ENCODE measurements around the gene FOXJ3. TPM values are rescaled to one million over a fixed set of nuclear protein-coding genes. Genes with fewer than 3 reads are reported as not detected.

Gene FOXJ3
- total and polyA plus RNA-seq, 2 of the 8 experiments (the other 6 are each of a cell fraction or from before 2014, with no cell fraction given) = 48.6 to 51.9 TPM

DNA sequence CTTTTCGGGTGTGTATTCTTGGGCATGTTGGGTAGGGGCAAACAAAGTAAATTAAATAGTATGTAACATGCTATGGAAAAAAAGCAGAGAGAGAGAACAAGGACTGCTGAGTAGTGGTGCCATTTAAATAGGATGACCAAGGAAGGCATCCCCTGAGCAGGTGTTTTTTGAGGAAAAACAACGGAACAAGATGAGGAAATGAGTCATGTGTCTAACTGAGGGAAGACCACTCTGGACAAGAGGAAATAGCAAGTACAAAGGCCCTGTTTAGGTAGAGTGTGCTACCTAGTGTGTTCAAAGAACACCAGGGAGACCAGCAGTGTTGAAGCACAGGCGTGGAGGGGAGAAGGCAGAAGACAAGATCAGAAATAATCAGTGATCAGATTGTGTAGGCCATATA is 150.4 kb downstream of the FOXJ3 start:
- H2BK20ac ChIP-seq (ENCODE audit: low read length) = no peak overlapping the region
- no peak overlapping the region for H3K14ac ChIP-seq (ENCODE audit: insufficient read length)
- H3K23ac ChIP-seq (ENCODE audit: insufficient read length) = no peak overlapping the region
- H3K4ac ChIP-seq (replicated peaks; ENCODE audit: insufficient read length, low read depth, low read length) = no peak overlapping the region
- H3K23me2 ChIP-seq (ENCODE audit: low read depth, low read length) = no peaks in the 10 kb centered on the region; the same call in 1 of the 2 replicates
- H2AFZ ChIP-seq (ENCODE audit: low read length) = no peak overlapping the region
- H3K9ac ChIP-seq (replicated peaks in 1 of 4; ENCODE audit: extremely low read depth in 1 of 4, low read depth in 3 of 4, low read length in 3 of 4) = no peak overlapping the region
- DNase-seq (ENCODE audit: low read depth in 1 of 2, low spot score in 2 of 2) (no peak), FAIRE-seq (no peak)
- CTCF ChIA-PET (ENCODE audit: partially characterized antibody) = interaction anchor here (0.6 kb wide), 2 partner anchors 11 to 45 kb away, joined by 3 to 4 read pairs; no protein-coding TSS in a partner anchor
- H4K91ac ChIP-seq (replicated peaks; ENCODE audit: insufficient read length, low read length) = no peak overlapping the region
- no peak overlapping the region for H2BK5ac ChIP-seq (ENCODE audit: low read depth, low read length)
- TF ChIP-seq RNF2 (IDR thresholded peaks at IDR 0.05; ENCODE audit: borderline replicate concordance, low read depth, low read length, missing control alignments, poor library complexity, severe bottlenecking) (no peak), TAF7 (optimal IDR thresholded peaks at IDR 0.05; ENCODE audit: borderline replicate concordance, low read depth, low read length) (no peak), YY1 (IDR thresholded peaks at IDR 0.05; ENCODE audit: low read depth, low read length) (no peak), SUZ12 (IDR thresholded peaks at IDR 0.05; ENCODE audit: low read length) (no peak), EP300 (IDR thresholded peaks at IDR 0.05; ENCODE audit: borderline replicate concordance in 1 of 2, low read depth in 2 of 2, low read length in 2 of 2) (no peak), KDM5A (IDR thresholded peaks at IDR 0.05; ENCODE audit: low read length) (no peak), SIN3A (conservative IDR thresholded peaks at IDR 0.05 in 1 of 2, IDR thresholded peaks at IDR 0.05 in 1 of 2; ENCODE audit: low read depth in 1 of 2, low read length in 2 of 2) (no peak), ATF2 (IDR thresholded peaks at IDR 0.05; ENCODE audit: low read length) (no peak)
- H2BK120ac ChIP-seq (replicated peaks; ENCODE audit: low read depth, low read length) = no peak overlapping the region
- H2BK15ac ChIP-seq (ENCODE audit: low read length) = no peak overlapping the region
- H2BK12ac ChIP-seq (ENCODE audit: low read depth, low read length) = no peak overlapping the region
- H4K5ac ChIP-seq (ENCODE audit: insufficient read length, low read depth, low read length) = no peak overlapping the region
- H3K4me2 ChIP-seq (ENCODE audit: insufficient read depth in 1 of 2, low read depth in 2 of 2, low read length in 2 of 2) = no peak overlapping the region
- 91% methylated on average over 3 of the region's 3 CpGs; no CpG with 5 or more reads in 1 of the 2 experiments for WGBS, 2 experiments (ENCODE audit: extremely low coverage in 1 of 2, insufficient coverage in 1 of 2, insufficient read length in 1 of 2, insufficient replicate concordance in 2 of 2, low coverage in 1 of 2, low lambda C conversion rate in 2 of 2, missing lambda C conversion rate in 1 of 2)
- no peaks in the 10 kb centered on the region for H3K79me2 ChIP-seq (ENCODE audit: control insufficient read depth in 1 of 2, insufficient read depth in 2 of 2, low read length in 2 of 2)
- no peaks in the 10 kb centered on the region for H3K9me3 ChIP-seq (ENCODE audit: insufficient read depth in 2 of 2, low read depth in 1 of 2, low read length in 1 of 2)
- H4K8ac ChIP-seq (ENCODE audit: extremely low read depth, insufficient read depth, low read length) = no peak overlapping the region
- H2AK5ac ChIP-seq (ENCODE audit: low read depth, low read length) = no peak overlapping the region
- H3K27ac ChIP-seq (ENCODE audit: low read depth, low read length) = no peak overlapping the region
- H3K4me1 ChIP-seq (replicated peaks in 1 of 4; ENCODE audit: control insufficient read depth in 3 of 4, insufficient read depth in 4 of 4, low read length in 3 of 4) = no peaks in the 10 kb centered on the region
- no peaks in the 10 kb centered on the region for H4K20me1 ChIP-seq (replicated peaks in 1 of 2; ENCODE audit: control insufficient read depth in 1 of 2, insufficient read depth in 2 of 2, low read length in 2 of 2)
- H3K4me3 ChIP-seq (ENCODE audit: extremely low read depth in 1 of 4, insufficient read depth in 2 of 4, low read depth in 3 of 4, low read length in 4 of 4) = no peak overlapping the region
- peaks cover 0 to 25% (median 11%) of the 10 kb centered on the region in 4 experiments; a peak in 5 of 8 replicates for H3K36me3 ChIP-seq (ENCODE audit: control insufficient read depth in 2 of 4, insufficient read depth in 4 of 4, low read length in 3 of 4)
- no peak overlapping the region for H3K56ac ChIP-seq (replicated peaks; ENCODE audit: insufficient read length, low read depth, low read length)
- no peaks in the 10 kb centered on the region for H3K27me3 ChIP-seq (replicated peaks in 1 of 4; ENCODE audit: control insufficient read depth in 3 of 4, extremely low read depth in 1 of 4, insufficient read depth in 3 of 4, low read length in 3 of 4)
- POLR2A ChIA-PET (ENCODE audit: partially characterized antibody) = no interaction called here
- H3K79me1 ChIP-seq (ENCODE audit: low read depth, low read length) = no peaks in the 10 kb centered on the region
- H3K18ac ChIP-seq (ENCODE audit: extremely low read depth, low read length) = no peak overlapping the region

Measured in H1 (cell line).